HG02759 (cell line): ENCODE data around the gene OSBP2.
"Not testable (repeated sequence)": the region's sequence is repeated elsewhere in the genome, so short reads cannot be mapped to it uniquely, and the experiment has no call there.

ENCODE experiments used
- ATAC-seq: cut with Tn5 transposase; IDR thresholded peaks from one replicate; pipeline ENCODE4 v1.9.1; 2021; ENCODE audit warnings: mild to moderate bottlenecking, moderate library complexity; ENCODE audit not compliant: unreplicated experiment

Gene OSBP2

DNA sequence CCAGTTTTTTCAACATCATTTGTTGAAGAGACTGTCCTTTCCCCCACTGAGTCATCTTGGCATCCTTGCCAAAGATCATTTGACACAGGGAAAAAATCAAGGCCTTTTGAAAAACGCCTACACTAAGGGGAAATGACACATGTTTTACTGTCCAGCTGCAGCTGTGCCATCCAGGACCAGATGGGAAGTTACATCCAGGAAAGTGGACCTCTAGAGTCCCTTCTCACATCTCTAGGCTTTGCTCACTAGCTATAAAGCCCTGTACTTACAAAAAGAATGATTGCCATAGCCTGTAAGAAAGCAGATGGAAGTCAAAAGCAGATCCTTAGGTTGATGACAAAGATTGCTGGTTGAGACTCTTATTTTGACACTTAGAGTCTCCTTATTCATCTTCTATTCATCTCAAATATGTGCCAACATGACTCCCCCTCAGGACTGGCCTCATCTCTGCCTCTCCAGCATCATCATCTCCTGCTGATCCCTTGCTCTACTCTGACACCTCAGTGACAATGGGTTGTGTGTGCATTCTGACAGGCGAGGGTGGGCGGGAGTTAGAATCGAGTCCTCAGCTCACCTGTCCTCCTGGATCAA, 22.8 kb downstream of the OSBP2 start:
- no peak for ATAC-seq

GRCh38 chr22:30717952-30718351, 23.3 kb downstream of the OSBP2 start:
- no peak for ATAC-seq

- no peak for ATAC-seq
These were observed 23.8 kb downstream of the OSBP2 start for GRCh38 chr22:30718491-30718890.

GRCh38 chr22:30718938-30719337, 24.3 kb downstream of the OSBP2 start:
- no peak for ATAC-seq

DNA sequence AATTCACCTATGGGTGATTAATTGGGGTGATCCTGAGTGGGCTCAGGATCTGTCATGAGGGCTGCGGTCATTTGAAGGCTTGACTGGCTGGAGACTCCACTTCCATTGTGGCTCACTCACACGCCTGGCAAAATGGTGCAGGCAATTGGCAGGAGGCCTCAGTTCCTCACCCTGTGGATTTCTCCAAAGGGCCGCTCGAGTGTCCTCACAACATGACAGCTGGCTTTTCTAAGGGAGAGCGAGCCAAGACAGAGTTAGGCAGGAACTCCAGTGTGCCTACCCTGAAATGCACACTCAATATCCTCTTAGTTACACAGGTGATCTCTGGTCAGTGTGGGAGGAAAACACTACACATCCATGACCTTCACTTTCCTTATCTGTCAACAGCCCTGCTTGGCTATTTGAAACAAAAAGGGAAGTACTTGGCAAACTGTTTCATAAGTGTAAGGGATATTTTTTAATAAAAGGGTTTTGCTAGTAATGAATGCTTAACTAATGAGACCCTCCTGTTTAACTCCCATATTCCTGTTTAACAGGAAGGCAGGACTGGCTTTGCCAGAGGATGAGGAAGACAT, 25.7 kb downstream of the OSBP2 start:
- no peak for ATAC-seq

DNA sequence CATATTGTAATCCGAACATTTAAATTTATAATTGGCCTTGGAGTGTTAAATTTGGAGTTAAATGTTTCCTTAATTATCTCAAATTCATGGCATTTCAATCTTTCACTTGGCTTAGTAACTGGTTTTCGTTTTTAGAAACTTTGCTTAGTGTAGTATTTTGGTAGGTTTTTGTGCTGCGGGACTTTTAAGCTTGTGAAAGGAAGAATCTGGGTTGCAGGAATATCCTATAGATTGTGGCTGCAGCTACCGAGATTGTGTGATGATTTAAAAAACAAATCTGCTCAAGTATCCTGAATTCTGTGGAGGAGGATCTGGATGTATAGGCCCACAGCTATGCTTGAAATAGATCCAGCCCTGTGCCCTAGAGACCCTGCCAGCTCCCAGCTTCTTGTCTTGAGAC, 27.1 kb downstream of the OSBP2 start:
- ATAC-seq = no peak

DNA sequence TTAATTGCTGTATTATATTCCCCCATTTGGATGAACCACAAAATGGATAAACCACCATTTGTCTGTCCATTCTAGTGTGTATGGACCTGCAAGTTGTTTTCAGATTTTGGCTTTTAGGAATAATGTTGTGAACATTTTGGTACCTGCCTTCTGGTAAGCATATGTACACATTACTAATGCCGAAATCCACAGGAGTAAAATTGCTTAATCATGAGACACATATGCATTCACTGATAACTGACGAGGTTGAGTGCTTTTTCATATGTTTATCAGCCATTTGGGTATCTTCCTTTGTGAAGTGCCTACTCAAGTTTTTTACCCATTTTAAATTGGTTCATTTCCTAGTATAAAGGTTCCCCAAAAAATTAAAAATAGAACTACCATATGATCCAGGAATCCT, 34.2 kb downstream of the OSBP2 start:
- ATAC-seq = no peak

DNA sequence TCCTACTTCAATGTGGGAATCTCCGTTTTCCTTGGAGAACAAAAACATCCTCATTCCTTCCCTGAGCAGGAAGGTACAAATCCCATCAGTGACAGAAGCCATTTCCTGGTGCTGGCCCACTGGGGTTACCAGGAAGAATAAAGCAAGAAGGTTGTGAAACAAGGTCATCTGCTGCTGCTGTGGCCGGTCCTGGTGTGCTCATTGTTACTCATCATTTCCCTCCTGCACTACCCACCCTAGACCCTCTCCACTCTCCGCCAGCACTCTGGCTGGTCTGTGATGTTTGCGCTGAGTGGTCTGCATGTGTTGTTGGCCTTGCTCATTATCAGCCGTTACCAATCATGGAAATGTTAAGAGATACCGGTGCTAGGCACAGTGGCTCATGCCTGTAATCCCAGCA, 37.0 kb downstream of the OSBP2 start:
- ATAC-seq = no peak

GRCh38 chr22:30732426-30732825, 37.8 kb downstream of the OSBP2 start:
- no peak for ATAC-seq

DNA sequence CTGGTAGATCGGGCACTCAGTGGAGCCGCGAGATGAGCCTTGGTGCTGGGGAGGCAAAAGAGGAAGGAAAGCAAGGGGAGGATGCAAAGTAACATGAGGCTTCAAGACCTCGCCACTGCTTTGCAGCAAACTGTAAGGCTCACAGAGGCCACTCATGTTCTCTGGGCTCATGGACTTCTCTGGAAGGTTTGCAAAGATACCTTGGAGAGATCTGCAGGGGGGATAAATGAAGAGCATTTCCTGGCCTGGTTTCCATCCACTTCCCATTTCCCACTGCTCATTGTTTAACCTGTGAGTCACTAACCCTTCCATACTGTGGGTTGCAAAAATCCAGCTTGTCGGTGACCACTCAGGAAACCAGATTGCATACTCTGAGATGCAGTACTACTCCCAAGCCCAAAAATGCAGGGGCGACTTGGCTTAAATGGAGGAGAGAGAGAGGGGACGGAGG, 38.5 kb downstream of the OSBP2 start:
- ATAC-seq = no peak

DNA sequence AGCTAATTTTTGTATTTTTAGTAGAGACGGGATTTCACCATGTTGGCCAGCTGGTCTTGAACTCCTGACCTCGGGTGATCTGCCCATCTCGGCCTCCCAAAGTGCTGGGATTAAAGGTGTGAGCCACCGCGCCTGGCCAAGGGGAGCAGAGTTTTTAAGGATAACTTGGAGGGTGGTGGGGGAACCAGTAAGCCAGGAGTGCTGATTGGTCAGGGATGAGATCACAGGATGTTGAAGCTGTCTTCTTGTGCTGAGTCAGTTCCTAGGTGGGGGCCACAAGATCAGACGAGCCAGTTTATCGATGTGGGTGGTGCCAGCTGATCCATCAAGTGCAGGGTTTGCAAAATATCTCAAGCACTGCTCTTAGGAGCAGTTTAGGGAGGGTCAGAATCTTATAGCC, 45.3 kb downstream of the OSBP2 start:
- ATAC-seq = not testable (repeated sequence)

GRCh38 chr22:30740511-30740910, 45.8 kb downstream of the OSBP2 start:
- not testable (repeated sequence) for ATAC-seq

DNA sequence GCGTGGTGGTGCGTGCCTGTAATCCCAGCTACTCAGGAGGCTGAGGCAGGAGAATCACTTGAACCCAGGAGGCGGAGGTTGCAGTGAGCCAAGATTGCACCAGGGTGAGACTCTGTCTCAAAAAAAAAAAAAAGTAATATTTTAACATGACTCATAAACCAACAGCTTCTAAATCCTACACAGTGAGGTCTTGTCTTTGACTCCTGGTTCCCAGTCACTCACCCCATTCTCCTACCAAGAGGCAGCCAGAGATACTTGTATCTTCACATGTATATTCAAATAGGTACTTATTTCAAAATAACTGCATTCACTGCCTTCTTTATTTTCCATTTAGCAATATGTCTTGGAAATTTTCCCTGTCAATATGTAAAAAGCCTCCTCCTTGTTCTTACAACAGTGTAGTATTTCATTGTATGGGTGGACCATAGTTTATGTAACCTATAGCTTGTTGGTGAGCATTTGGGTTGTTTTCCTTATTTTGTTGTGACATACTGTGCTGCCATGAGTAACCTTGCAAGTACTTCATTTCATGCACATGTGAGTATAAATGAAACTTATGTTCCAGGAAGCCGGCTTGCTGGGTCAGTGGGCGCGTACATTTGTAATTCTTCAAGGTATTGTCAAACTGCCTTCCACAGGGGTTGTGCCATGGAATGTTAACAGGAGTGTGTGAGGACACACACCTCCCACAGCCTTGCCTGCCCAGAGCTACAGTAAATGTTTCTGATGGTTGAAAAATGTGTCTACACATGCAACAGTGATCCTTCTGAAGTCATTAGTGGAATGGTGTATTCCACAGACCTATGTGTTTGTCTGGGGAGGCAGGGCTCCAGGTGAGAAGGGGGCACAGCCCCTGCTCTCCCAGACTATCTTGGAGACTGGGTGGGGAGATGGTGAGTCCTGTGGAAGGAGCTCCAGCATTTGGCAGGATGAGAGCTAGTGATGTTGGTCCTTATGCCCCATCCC, 47.9 kb downstream of the OSBP2 start:
- no peak for ATAC-seq

GRCh38 chr22:30743257-30744020, 48.8 kb downstream of the OSBP2 start:
- no peak for ATAC-seq

DNA sequence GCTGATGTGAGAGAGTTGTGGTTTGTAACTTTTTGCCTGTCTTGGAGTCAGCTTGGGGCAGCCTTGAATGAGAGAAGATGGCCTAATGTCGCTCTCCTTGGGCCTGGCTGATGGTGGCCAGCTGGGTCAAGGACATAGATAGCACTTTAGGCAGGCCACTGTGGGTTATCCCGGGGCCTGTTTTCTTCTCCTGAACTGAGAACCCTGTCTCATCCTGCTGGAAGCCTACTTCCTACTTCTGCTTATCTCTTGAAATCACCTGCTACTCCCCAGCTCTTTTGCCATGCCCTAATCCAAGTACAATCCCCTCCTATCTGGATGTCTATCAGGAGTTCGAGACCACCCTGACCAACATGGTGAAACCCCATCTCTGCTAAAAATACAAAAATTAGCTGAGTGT, 49.5 kb downstream of the OSBP2 start:
- ATAC-seq = no peak

DNA sequence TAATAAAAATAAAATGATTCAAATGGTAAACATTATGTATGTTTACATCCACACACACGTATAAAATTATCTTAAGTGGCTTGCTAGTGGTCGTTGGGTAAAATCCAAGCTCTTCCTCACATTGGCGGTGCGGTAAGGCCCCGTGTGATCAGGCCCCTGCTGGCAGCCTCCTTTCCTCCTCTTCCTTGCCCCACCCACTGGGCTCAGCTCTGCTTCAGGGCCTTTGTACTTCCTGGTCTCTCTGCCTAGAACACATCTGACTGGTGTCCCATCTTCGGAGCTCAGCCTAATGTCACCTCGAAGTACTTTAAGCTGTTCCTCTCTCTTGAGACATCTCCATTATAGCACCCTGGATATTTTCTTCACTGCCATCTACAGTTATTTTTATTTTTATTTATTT, 52.8 kb downstream of the OSBP2 start:
- ATAC-seq = no peak

- no peak for ATAC-seq
These were observed 54.6 kb downstream of the OSBP2 start for GRCh38 chr22:30749272-30749671.

DNA sequence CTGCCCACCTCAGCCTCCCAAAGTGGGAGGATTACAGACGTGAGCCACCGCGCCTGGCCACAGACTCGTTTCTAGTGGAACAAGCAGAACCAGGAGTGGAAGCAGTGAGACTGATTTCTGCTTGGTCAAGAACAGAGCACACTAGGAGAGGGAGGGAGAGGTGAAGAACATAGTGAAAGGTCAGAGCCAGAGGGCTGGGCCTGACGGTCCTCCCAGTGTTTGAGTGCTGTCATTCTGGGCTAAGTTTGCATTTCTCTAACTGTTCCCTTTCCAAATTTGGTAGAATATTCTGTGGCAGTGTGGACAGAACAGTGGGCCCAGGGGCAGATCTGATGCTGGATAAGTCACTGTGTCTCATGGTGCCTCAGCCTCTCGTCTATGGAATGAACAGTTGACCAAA, 55.2 kb downstream of the OSBP2 start:
- no peak for ATAC-seq

DNA sequence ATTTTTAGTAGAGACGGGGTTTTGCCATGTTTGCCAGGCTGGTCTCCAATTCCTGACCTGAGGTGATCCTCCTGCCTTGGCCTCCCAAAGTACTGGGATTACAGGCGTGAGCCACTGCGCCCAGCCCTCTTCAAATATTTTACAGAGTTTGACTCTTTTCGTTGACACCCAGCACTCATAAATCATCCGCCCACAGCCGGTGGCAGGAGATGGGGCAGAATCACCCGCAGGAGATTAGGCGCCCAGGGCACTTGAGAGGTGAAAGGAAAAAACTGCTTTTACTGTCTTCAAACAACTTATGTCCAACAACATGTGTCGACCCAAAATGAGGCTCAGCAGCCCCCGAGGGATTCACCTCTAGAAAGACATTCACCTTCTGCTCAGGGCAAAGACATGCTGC, 56.9 kb downstream of the OSBP2 start:
- no peak for ATAC-seq

DNA sequence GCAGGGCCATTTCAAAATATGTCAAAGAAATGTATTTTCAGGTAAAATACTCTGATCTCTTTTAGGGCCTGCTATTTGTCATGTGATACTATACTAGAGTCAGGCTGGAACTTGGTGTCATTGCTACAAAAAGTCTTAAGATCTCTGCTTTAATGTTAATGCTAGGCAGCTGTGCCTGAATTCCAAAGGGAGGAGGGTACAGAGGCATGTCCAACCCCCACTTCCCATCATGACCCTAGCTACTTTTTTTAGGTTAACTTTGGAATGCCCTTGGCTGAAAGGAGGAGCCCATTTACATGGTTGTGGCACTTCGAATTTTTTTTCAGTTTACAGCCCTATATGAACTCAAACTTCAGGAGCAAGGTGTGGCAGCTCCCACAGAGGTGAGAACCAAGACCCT, 58.1 kb downstream of the OSBP2 start:
- no peak for ATAC-seq

GRCh38 chr22:30753701-30754100, 59.0 kb downstream of the OSBP2 start:
- no peak for ATAC-seq
